ENCODE results near the gene ATP1A1. TPM values are rescaled to one million over a fixed set of nuclear protein-coding genes. Genes with fewer than 3 reads are reported as not detected.

Gene ATP1A1
- total RNA-seq, 4 donors from 2014 or later: 556 to 703 (median 561) TPM

GRCh38 chr1:116352349-116352813 is 20.7 kb upstream of the ATP1A1 start:
- DNase-seq (ENCODE audit: low spot score in 2 of 2): no peak
- H3K36me3 ChIP-seq: no peaks in the 10 kb centered on the region
- H3K9me3 ChIP-seq: no peaks in the 10 kb centered on the region
- H3K27ac ChIP-seq: no peak overlapping the region
- no peaks in the 10 kb centered on the region for H3K4me1 ChIP-seq
- 57% methylated on average over 3 of the region's 3 CpGs for WGBS
- TF ChIP-seq EP300 (IDR thresholded peaks at IDR 0.05): no peak
- no peaks in the 10 kb centered on the region for H3K27me3 ChIP-seq
- no peak overlapping the region for H3K4me3 ChIP-seq

DNA sequence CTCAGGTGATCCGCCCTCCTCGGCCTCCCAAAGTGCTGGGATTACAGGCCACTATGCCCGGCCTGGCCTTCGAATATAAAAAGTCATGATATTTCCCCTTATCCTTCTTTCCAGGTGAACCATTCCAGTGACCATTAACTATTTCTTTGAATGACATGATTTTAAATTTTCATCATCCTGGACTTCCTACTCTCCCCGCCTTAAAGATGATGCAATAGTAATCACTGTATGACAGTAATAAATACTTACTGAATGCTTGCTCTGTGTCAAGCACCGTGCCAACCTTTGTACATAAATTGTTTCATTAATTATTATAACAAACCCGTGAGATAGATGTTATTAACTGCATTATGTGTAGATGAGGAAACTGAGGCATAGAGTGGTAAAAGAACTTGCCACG is 19.9 kb upstream of the ATP1A1 start:
- H3K4me3 ChIP-seq: no peak overlapping the region
- 88% methylated on average over 8 of the region's 8 CpGs for WGBS
- H3K36me3 ChIP-seq: no peaks in the 10 kb centered on the region
- no peaks in the 10 kb centered on the region for H3K4me1 ChIP-seq
- no peak overlapping the region for H3K27ac ChIP-seq
- no peaks in the 10 kb centered on the region for H3K27me3 ChIP-seq
- no peaks in the 10 kb centered on the region for H3K9me3 ChIP-seq
- no peak for TF ChIP-seq POLR2A (IDR thresholded peaks at IDR 0.05)
- DNase-seq (ENCODE audit: low spot score in 2 of 2): no peak

DNA sequence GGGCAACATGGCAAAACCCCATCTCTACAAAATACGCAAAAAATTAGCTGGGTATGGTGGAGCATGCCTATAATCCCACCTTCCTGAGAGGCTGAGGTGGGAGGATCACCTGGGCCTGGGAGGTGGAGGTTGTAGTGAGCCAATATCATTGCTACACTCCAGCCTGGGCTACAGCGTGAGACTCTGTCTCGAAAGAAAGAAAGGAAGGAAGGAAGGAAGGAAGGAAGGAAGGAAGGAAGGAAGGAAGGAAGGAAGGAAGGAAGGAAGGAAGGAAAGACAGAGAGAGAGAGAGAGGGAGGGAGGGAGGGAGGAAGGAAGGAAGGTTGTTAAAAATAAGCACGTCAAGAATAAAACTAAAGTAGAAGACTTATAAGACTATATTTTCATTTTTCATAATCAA is 17.0 kb upstream of the ATP1A1 start:
- no peaks in the 10 kb centered on the region for H3K27me3 ChIP-seq
- TF ChIP-seq EP300 (IDR thresholded peaks at IDR 0.05) (no peak), POLR2AphosphoS5 (IDR thresholded peaks at IDR 0.05) (no peak), POLR2A (IDR thresholded peaks at IDR 0.05) (no peak)
- TF ChIP-seq, protein P1, sequence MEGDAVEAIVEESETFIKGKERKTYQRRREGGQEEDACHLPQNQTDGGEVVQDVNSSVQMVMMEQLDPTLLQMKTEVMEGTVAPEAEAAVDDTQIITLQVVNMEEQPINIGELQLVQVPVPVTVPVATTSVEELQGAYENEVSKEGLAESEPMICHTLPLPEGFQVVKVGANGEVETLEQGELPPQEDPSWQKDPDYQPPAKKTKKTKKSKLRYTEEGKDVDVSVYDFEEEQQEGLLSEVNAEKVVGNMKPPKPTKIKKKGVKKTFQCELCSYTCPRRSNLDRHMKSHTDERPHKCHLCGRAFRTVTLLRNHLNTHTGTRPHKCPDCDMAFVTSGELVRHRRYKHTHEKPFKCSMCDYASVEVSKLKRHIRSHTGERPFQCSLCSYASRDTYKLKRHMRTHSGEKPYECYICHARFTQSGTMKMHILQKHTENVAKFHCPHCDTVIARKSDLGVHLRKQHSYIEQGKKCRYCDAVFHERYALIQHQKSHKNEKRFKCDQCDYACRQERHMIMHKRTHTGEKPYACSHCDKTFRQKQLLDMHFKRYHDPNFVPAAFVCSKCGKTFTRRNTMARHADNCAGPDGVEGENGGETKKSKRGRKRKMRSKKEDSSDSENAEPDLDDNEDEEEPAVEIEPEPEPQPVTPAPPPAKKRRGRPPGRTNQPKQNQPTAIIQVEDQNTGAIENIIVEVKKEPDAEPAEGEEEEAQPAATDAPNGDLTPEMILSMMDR (IDR thresholded peaks at IDR 0.05): no peak
- no peak for DNase-seq (ENCODE audit: low spot score in 2 of 2)
- WGBS: 68% methylated on average over 4 of the region's 4 CpGs
- H3K36me3 ChIP-seq: no peaks in the 10 kb centered on the region
- no peak overlapping the region for H3K4me3 ChIP-seq
- no peaks in the 10 kb centered on the region for H3K9me3 ChIP-seq
- H3K4me1 ChIP-seq: no peaks in the 10 kb centered on the region
- H3K27ac ChIP-seq: no peak overlapping the region

GRCh38 chr1:116356673-116357072 is 16.4 kb upstream of the ATP1A1 start:
- no peak overlapping the region for H3K27ac ChIP-seq
- no peaks in the 10 kb centered on the region for H3K9me3 ChIP-seq
- 64% methylated on average over 2 of the region's 2 CpGs for WGBS
- no peak for DNase-seq (ENCODE audit: low spot score in 2 of 2)
- no peaks in the 10 kb centered on the region for H3K36me3 ChIP-seq
- H3K4me1 ChIP-seq: no peaks in the 10 kb centered on the region
- no peaks in the 10 kb centered on the region for H3K27me3 ChIP-seq
- H3K4me3 ChIP-seq: no peak overlapping the region
- TF ChIP-seq POLR2AphosphoS5 (IDR thresholded peaks at IDR 0.05): no peak
- no peak for TF ChIP-seq POLR2A (IDR thresholded peaks at IDR 0.05)
- TF ChIP-seq, protein P1 (IDR thresholded peaks at IDR 0.05): no peak
- TF ChIP-seq EP300 (IDR thresholded peaks at IDR 0.05): no peak

- H3K9me3 ChIP-seq: no peaks in the 10 kb centered on the region
- WGBS: 90% methylated on average over 1 of the region's 1 CpG
- H3K36me3 ChIP-seq: no peaks in the 10 kb centered on the region
- H3K4me1 ChIP-seq: no peaks in the 10 kb centered on the region
- no peak overlapping the region for H3K27ac ChIP-seq
- TF ChIP-seq, protein P1 (IDR thresholded peaks at IDR 0.05): no peak
- TF ChIP-seq EP300 (IDR thresholded peaks at IDR 0.05): no peak
- no peak for TF ChIP-seq POLR2A (IDR thresholded peaks at IDR 0.05)
- no peak for TF ChIP-seq POLR2AphosphoS5 (IDR thresholded peaks at IDR 0.05)
- no peak for DNase-seq (ENCODE audit: low spot score in 2 of 2)
- no peaks in the 10 kb centered on the region for H3K27me3 ChIP-seq
- no peak overlapping the region for H3K4me3 ChIP-seq
Measured at GRCh38 chr1:116357487-116357886, 15.6 kb upstream of the ATP1A1 start.

DNA sequence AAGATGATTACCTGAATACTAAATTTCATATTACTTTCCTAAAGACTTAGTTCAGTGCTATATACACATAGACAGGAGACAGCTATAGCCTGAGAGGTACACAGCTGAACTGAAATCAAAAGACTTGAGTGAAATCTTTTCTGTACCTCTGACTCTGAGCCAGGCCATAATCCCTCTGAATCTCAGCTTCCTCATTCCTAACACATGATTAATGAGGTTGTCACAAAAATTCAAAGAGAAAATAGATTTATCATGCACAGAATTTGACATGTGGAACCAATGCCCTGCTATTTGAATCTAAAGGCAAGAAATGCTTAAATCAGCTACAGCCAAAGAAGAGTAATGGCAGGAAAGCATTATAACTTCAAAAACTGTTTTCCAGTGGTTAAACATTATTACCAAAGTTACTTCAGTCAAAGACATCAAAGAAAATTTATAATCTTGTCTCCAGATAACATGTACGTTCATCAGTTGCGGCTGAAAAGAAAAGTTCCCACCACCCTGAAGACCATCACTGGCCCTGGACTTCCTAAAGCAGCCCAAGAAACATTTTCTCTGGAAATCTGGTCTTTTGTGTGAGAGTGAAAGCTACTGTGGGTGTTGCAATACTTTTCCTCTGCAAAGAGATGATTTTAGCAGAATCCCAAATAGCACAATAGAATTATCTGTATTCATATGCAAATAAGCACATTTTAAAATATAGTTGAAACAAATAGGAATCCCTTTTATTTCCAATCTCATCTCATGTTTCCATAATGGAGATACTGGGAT is 13.8 kb upstream of the ATP1A1 start:
- Histone ChIP-seq H3K27me3 (no peaks in the 10 kb centered on the region), H3K9me3 (no peaks in the 10 kb centered on the region), H3K27ac (no peak overlapping the region), H3K36me3 (no peaks in the 10 kb centered on the region), H3K4me3 (no peak overlapping the region), H3K4me1 (no peaks in the 10 kb centered on the region)
- TF ChIP-seq POLR2AphosphoS5 (IDR thresholded peaks at IDR 0.05): no peak
- 61% methylated on average over 2 of the region's 2 CpGs for WGBS
- DNase-seq (ENCODE audit: low spot score in 2 of 2): no peak

GRCh38 chr1:116359871-116360270 is 13.2 kb upstream of the ATP1A1 start:
- no peak overlapping the region for H3K4me3 ChIP-seq

More at GRCh38 chr1:116359871-116360270, 13.2 kb upstream of the ATP1A1 start:
- H3K36me3 ChIP-seq: no peaks in the 10 kb centered on the region
- no peak overlapping the region for H3K27ac ChIP-seq
- H3K27me3 ChIP-seq: no peaks in the 10 kb centered on the region
- TF ChIP-seq POLR2AphosphoS5 (IDR thresholded peaks at IDR 0.05) (no peak), EP300 (IDR thresholded peaks at IDR 0.05) (no peak), POLR2A (IDR thresholded peaks at IDR 0.05) (no peak)
- TF ChIP-seq, protein P1 (IDR thresholded peaks at IDR 0.05): no peak
- no peak for DNase-seq (ENCODE audit: low spot score in 2 of 2)
- H3K4me1 ChIP-seq: no peaks in the 10 kb centered on the region
- no peaks in the 10 kb centered on the region for H3K9me3 ChIP-seq
- 81% methylated on average over 1 of the region's 1 CpG for WGBS

All from suprapubic skin (tissue), 4 donors.